HepG2 (cell line): ENCODE results near the gene NUP93. TPM values are rescaled to one million over a fixed set of nuclear protein-coding genes. Genes with fewer than 3 reads are reported as not detected.
A peak's percentile ranks its signal among the peaks of the same experiment; 100 is the strongest.

Source experiments
- ATF3 ChIP-seq: sonication (generic); formaldehyde crosslinking; IDR thresholded peaks from 2 replicates; pipeline ENCODE4 v1.4.0; 2020; ENCODE audit warnings: missing genetic modification reagents
- EP300 ChIP-seq, 3 experiments: sonication (generic) in 1 of 3; formaldehyde crosslinking in 1 of 3; IDR thresholded peaks; 2 replicates each; pipeline versions ENCODE4 v1.5.1 to v1.6.1; 2011 to 2020; ENCODE audit warnings: low read depth in 2 of 3, low read length in 2 of 3, borderline replicate concordance in 1 of 3, improper control_type of control experiment in 1 of 3, mild to moderate bottlenecking in 1 of 3, missing genetic modification reagents in 1 of 3, moderate library complexity in 1 of 3
- GLMP ChIP-seq: sonication (generic); formaldehyde crosslinking; IDR thresholded peaks from 2 replicates; pipeline ENCODE4 v1.9.0; 2021; ENCODE audit warnings: missing genetic modification reagents, mild to moderate bottlenecking, borderline replicate concordance
- HOXA9 ChIP-seq: sonication (generic); formaldehyde crosslinking; IDR thresholded peaks from 2 replicates; pipeline ENCODE4 v1.8.1; 2022; ENCODE audit warnings: missing genetic modification reagents, mild to moderate bottlenecking, moderate library complexity, borderline replicate concordance
- MATR3 ChIP-seq: sonication (generic); formaldehyde crosslinking; IDR thresholded peaks from 2 replicates; pipeline ENCODE4 v1.4.0; 2020; ENCODE audit warnings: missing genetic modification reagents
- MLX ChIP-seq: IDR thresholded peaks from 2 replicates; pipeline ENCODE4 v1.6.1; 2016
- NR0B2 ChIP-seq: sonication (generic); formaldehyde crosslinking; IDR thresholded peaks from 2 replicates; pipeline ENCODE4 v1.4.0; 2020; ENCODE audit warnings: mild to moderate bottlenecking, missing genetic modification reagents
- REST ChIP-seq, 2 experiments: IDR thresholded peaks; 2 replicates each; pipeline ENCODE4 v1.6.1; 2011 to 2012; ENCODE audit warnings: low read length in 2 of 2, borderline replicate concordance in 1 of 2, low read depth in 1 of 2, mild to moderate bottlenecking in 1 of 2, moderate library complexity in 1 of 2
- SMC3 ChIP-seq: IDR thresholded peaks from 2 replicates; pipeline ENCODE4 v1.6.1; 2011; ENCODE audit warnings: low read length, improper control_type of control experiment
- TAF1 ChIP-seq: sonication (generic); formaldehyde crosslinking; IDR thresholded peaks from 2 replicates; pipeline ENCODE4 v1.4.0; 2020; ENCODE audit warnings: missing genetic modification reagents
- TBL1XR1 ChIP-seq: fragments of 150-350 bp; IDR thresholded peaks from 2 replicates; pipeline ENCODE4 v1.6.1; 2014; ENCODE audit warnings: borderline replicate concordance, low read length; ENCODE audit not compliant: partially characterized antibody
- TCF7L2 ChIP-seq: IDR thresholded peaks from 2 replicates; pipeline ENCODE4 v1.6.1; 2011; ENCODE audit warnings: mild to moderate bottlenecking, low read depth, low read length, moderate library complexity
- ZFP91 ChIP-seq: sonication (generic); formaldehyde crosslinking; IDR thresholded peaks from 2 replicates; pipeline ENCODE4 v1.9.0; 2022; ENCODE audit warnings: missing genetic modification reagents, mild to moderate bottlenecking, borderline replicate concordance
- ZNF572 ChIP-seq: sonication (generic); formaldehyde crosslinking; IDR thresholded peaks from 2 replicates; pipeline ENCODE4 v1.5.1; 2020; ENCODE audit warnings: mild to moderate bottlenecking, missing genetic modification reagents
- ZNF781 ChIP-seq: sonication (generic); formaldehyde crosslinking; IDR thresholded peaks from 2 replicates; pipeline ENCODE4 v1.5.1; 2020; ENCODE audit warnings: borderline replicate concordance, mild to moderate bottlenecking, missing genetic modification reagents; ENCODE audit errors: not compliant biosample characterization
- ZSCAN30 ChIP-seq: sonication (generic); formaldehyde crosslinking; IDR thresholded peaks from 2 replicates; pipeline ENCODE4 v1.5.0; 2020; ENCODE audit warnings: mild to moderate bottlenecking, missing genetic modification reagents
- polyA plus RNA-seq, 8 experiments: library from polyadenylated mRNA; depleted of rRNA in 3 of 8; stranded (reverse) in 7 of 8; unstranded in 1 of 8; fragments of >200 nt; fragmentation: Illumina TruSeq in 4 of 8; extraction: Trizol in 4 of 8; gene quantifications; 2 replicates each; pipeline versions ENCODE4 v1.2.1 to v1.2.3, GENCODE V29; 2011 to 2016; ENCODE audit warnings: low read depth in 4 of 8, missing spikeins in 1 of 8, mixed read lengths in 1 of 8; ENCODE audit not compliant: insufficient read depth in 1 of 8
- total RNA-seq, 5 experiments: library from RNA; depleted of rRNA; stranded (reverse); fragments of >200 nt; fragmentation: Illumina TruSeq; extraction: Trizol; gene quantifications; 2 replicates each; pipeline ENCODE4 v1.2.3, GENCODE V29; 2016; ENCODE audit warnings: low read depth in 1 of 5
- TF ChIP-seq, protein P1 (sequence below): sonication (generic); formaldehyde crosslinking; IDR thresholded peaks from 2 replicates; pipeline ENCODE4 v1.4.0; 2020; ENCODE audit warnings: mild to moderate bottlenecking, missing genetic modification reagents

NUP93 gene
- total and polyA plus RNA-seq, 2 of the 13 experiments (the other 11 are each of a cell fraction or from before 2014, with no cell fraction given), result 58.5 to 140 TPM

- TF ChIP-seq, protein P1, sequence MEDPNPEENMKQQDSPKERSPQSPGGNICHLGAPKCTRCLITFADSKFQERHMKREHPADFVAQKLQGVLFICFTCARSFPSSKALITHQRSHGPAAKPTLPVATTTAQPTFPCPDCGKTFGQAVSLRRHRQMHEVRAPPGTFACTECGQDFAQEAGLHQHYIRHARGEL (CRISPR knock-in tag), result no peak
- TF ChIP-seq ZNF572 (0 out of 2 replicates have a peak, but pooled peaks have one; percentile 72), ATF3 (CRISPR knock-in tag) (no peak), ZFP91 (no peak), TCF7L2 (no peak), TAF1 (no peak), TBL1XR1 (peak; percentile 59), SMC3 (no peak; the same call in 1 of the 2 replicates), MATR3 (no peak), REST (IDR thresholded peaks at IDR 0.05; ENCODE audit: borderline replicate concordance in 1 of 2, low read depth in 1 of 2, low read length in 2 of 2) (no peak), EP300 (IDR thresholded peaks at IDR 0.05; ENCODE audit: low read depth in 2 of 2, low read length in 2 of 2) (peak in 1 of 2 experiments; percentile 54; a peak in 2 of 4 replicates), EP300 (CRISPR knock-in tag; IDR thresholded peaks at IDR 0.05; ENCODE audit: borderline replicate concordance) (no peak; the same call in 1 of the 2 replicates), ZSCAN30 (CRISPR knock-in tag) (no peak; the same call in 1 of the 2 replicates), HOXA9 (CRISPR knock-in tag) (no peak), GLMP (CRISPR knock-in tag) (no peak), NR0B2 (CRISPR knock-in tag) (no peak), ZNF781 (CRISPR knock-in tag) (no peak), MLX (CRISPR knock-in tag) (no peak; the same call in 1 of the 2 replicates)
These were observed 120.1 kb downstream of the NUP93 start (continued) for GRCh38 chr16:56849690-56850680.
